GM21526 (cell line): ENCODE measurements around the gene SEZ6L.

ENCODE experiments used
- ATAC-seq: cut with Tn5 transposase; IDR thresholded peaks from one replicate; pipeline ENCODE4 v1.9.1; 2021; ENCODE audit warnings: moderate library complexity; ENCODE audit not compliant: unreplicated experiment, low FRiP score

The SEZ6L gene

DNA sequence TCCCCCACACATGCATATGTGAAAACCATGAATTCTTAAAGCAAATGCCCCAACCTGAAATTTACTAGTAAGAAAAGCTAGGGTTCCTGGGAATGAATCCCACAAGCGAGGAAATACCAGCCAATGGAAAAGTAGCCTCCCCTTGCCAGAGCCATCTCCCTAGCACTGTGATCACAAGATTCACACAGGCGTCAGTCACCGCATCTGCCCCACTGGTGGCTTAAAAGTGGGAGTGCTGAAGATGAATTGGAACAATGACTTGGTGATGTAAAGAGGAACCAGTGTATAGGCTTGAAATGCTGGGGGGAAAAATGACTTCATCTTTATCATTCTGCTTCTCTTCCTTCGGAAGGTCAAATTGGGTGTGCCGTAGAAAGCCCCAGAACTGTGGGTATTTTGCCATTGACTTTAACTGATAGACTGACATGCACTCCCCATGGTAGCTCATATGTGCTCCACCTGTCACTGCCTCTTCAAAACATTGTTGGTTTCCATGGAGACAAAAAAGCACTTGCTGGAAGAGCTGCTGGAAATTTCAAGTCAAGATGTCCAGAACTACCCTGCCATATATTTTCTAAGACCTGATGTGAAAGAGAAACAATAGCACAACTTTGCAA lies 240.6 kb downstream of the SEZ6L start:
- ATAC-seq: no peak

DNA sequence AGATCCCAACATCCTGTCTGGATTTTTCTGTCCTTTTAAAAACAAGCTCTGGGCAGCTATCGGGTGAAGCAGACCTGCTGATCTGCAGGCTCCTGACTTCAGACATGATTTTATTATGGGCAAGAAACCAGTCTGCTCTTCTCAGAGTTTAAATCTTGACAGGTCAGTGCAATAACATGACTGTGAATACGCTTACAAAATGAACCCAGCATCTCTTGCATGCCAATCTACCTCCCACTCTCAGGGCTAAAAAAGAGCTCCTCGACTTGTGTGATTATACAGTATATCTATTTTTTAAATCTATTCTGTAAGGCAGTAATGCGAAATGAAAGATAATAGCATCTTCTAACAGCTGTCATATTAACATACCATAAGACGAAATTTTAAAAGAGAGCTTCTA lies 241.1 kb downstream of the SEZ6L start:
- no peak for ATAC-seq

DNA sequence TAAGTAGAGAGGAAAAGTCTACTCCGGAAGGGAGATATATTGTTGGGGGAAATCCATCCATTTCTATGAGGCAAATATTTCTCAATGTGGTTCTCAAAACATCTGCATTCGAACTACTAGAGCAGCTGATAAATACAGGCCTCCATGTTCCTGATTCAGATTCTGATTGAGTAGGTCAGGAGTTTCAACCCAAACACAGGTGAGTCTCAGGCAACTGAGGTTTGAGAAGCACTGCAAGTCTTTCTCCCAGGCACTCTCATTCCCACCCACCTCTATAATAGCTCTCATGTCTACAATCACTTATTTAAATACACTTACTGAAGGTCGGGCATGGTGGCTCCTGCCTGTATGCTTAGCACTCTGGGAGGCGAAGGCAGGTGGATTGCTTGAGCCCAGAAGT lies 245.1 kb downstream of the SEZ6L start:
- ATAC-seq: no peak

GRCh38 chr22:26416256-26416655 lies 247.0 kb downstream of the SEZ6L start:
- ATAC-seq: no peak

DNA sequence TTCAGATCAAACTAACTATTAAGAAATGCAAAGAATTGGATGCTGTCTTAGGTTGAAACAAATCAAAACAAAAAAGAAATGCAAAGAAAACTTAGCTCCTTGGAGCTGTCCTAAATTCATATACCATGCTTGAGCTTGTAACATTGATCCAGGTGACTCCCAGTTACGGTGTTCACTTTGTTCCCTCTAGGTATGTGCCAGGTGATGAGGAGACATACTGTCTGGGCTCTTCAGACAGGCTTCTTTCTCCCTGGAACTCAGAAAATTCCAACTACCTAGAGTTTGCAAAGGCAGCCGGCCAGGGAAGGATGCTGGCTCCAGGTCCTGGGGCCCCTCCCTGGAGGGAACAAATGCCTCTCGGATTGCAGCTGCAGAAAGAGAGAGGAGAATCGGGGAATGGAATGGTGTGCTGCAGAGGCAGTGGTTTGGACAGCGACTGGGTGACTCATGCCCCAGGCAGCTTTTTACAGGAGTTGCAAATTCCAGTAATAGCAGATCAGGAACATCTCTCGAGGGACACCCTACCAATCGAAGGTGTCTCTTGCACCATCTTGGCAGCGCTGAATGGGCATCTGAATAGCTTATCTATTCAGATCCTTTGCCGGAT lies 247.5 kb downstream of the SEZ6L start:
- ATAC-seq: no peak

- no peak for ATAC-seq
Observed at GRCh38 chr22:26417406-26417805, 248.1 kb downstream of the SEZ6L start.

- no peak for ATAC-seq
Observed at GRCh38 chr22:26418620-26419019, 249.4 kb downstream of the SEZ6L start.

DNA sequence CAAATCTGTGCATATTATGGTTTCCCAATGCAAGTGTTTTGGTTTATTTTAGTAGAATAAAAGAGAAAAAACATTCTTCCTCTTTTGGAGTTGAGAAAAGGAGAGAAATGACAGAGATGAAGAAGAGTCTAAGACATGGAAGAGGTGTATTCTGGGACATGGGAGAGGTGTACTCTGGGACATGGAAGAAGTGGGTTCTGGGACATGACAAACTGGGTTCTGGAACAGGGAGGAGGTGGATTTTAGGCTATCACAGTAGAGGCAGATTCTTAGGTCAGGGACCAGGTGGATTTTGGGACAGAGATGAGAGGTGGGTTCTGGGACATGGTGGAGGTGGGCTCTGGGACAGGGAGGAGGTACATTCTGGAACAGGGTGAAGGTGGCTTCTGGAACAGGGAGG lies 257.7 kb downstream of the SEZ6L start:
- no peak for ATAC-seq

- peak; percentile 76 for ATAC-seq
Observed at GRCh38 chr22:26428515-26429457, 259.5 kb downstream of the SEZ6L start, which contains the start of gene ASPHD2. ASPHD2 (plus strand) TSS chr22:26429260; CDS start chr22:26433616, 4,356 bp downstream.

GRCh38 chr22:26429458-26430286 lies 260.4 kb downstream of the SEZ6L start:
- peak; percentile 9 for ATAC-seq

DNA sequence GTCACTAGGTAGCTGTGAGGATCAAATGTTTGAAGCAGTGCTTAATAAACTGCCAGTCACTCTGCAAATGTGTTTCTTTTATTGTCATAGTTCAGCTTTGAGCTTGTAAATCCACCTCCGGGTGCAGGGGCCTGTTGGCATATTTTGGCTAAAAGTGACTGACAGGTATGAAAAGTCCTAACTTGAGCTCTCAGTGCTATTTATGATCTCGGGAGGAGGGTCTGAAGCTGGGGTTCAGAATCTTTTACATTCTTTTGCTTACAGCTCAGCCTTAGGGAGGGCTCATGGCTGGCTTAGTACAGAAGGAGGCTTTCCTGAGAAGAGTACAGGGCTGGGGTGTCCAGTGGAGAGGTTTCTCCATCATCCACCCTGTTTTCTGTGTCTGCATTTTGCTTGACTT lies 261.3 kb downstream of the SEZ6L start:
- ATAC-seq: no peak

DNA sequence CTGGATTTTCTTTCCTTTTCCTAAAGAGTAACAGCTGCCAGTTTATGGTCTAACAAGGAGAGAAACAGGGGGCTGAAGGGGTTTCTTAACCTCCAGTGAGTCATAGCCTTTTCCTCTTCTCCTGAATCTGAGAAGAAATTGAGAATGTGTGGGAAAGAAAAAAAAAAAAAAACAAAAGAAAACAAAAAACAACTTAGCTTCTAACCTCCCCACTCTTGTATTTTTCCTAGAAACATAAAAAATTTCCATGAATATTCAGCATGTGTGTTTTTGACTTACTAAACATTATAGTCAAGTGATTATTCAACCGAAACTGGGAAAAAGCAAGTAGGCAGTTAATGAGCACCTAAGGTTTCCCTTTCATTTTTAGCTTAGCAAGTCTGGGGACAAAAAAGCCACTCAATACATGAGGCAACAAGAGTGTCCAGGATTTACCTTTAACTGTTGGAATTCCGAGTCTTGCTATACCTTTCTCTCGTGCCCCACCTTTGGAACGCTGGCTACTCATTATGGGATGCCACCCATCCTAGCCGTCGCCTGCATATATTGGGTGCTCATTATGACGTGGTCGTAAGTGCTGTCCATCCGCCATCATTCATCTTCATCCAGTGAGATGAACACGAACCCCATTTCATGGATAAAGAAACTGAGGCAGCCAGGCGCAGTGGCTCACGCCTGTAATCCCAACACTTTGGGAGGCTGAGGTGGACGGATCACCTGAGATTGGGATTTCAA lies 262.2 kb downstream of the SEZ6L start:
- ATAC-seq: no peak

DNA sequence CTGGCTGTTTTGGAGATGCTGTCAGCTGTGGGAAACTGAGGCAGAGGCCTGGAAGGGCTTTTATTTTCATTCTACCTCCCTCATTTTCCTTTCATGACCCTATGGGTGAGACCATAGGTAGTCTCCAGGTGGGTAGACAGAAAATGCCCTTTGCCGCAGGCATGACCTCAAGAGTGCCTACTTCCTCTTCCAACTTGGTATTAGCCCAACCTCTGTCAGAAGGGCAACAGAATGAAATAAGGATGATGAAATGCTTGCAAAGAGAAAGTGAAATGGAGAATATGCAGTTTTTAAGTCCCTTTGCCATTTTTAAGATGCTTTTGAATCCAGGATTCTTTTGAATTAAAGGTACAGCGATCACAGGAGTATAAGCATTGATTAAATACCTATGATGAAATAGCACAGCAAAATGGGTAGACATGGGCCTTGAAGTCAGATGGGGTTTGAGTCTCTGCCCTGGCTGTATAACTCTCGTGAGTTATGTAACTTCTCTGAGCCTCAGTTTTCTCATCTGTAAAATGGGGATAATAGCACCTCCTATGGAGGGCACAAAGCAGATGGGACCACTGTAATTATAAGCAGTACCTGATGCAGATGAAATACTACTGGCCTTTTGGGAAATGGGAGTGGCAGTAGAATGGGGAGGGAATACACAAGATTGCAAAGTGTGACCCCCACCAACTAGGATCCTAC lies 263.5 kb downstream of the SEZ6L start:
- no peak for ATAC-seq
